NCI-H1105 treated with DMSO at 0.1 percent for 48 hours (cell line): ENCODE data around the gene CRYZL1.
"Not testable (repeated sequence)": the region's sequence is repeated elsewhere in the genome, so short reads cannot be mapped to it uniquely, and the experiment has no call there.

ENCODE experiments used
- DNase-seq: peaks from one replicate; lab custom pipeline; 2025; lab: John Stamatoyannopoulos, UW

Gene CRYZL1

DNA sequence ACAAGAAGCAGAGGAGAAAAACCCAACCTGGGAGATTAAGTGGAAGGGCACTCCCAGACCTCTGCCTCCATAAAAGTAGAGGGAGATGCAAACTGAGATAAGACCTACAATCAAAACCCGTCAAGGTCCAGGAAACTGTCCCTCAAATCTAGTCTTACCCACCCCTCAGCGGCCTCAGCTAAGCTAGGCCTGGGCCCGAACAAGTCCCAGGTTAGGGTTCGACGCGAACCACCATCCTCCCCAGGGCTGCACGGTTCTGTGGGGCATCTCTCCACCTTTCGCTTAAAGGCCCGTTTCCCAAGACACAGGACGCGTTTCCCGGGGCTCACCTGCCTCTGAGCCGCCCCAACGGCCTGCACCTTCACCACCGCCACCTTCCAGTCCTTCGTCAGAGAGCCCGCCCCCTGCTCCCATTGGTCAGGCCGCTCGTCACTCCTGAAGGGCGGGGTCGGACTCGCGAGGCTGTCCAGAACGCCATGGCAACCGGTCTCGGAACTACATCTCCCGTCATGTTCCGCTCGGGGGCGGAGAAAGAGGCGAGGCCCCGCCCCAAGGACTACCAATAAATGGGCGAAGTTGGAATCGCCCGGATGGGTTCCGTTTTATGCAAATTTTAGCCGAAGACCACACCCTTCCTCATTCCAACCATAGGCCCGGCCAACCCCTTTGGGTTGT is at the start of gene CRYZL1:
Gene CRYZL1, minus strand, starts transcription at position 390 of the 675 bp plus-strand sequence. CDS start 10,190 bp downstream, outside the sequence.
- DNase-seq = peak; percentile 99

DNA sequence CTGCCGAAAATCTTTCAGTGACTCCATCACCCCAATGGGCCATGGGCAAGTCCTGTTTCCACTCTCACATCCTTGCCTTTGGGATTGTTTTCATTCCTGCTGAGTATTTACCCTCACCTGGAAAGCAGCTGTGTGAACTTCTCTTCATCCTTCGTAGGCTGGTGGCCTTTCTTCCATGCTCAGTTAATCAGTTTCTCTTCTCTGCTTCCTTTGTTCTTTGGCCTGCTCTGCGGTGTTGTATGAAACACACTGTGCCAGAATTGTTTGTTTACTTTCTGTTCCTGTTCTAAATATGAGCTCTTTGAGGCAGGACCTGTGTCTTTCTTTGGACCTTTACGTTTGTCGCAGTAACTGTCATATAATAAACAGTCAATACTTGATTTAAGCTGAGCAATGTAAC is 49.3 kb upstream of the CRYZL1 start:
- DNase-seq = no peak

DNA sequence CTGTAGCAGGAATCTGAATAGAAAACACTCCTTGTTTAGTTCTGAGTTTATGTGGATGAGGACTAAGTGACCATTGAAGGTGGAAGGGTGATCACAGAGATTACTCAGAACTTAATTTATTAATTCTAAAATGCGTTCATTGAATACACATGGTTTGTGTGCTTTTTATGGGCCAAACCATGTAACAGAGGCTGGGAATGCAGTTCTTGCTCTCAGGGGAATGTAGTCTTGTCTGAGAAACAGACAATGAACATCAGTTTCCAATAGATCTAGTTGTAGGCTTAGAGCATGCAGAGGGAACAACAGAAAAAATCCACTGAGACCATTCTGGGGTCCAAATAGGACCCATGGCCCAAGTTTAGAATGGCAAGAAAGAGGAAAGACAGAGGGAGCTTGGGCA is 46.8 kb upstream of the CRYZL1 start:
- no peak for DNase-seq

- no peak for DNase-seq
Observed at GRCh38 chr21:33687634-33688033, 46.1 kb upstream of the CRYZL1 start.

GRCh38 chr21:33686386-33686785 is 44.8 kb upstream of the CRYZL1 start:
- DNase-seq = no peak

DNA sequence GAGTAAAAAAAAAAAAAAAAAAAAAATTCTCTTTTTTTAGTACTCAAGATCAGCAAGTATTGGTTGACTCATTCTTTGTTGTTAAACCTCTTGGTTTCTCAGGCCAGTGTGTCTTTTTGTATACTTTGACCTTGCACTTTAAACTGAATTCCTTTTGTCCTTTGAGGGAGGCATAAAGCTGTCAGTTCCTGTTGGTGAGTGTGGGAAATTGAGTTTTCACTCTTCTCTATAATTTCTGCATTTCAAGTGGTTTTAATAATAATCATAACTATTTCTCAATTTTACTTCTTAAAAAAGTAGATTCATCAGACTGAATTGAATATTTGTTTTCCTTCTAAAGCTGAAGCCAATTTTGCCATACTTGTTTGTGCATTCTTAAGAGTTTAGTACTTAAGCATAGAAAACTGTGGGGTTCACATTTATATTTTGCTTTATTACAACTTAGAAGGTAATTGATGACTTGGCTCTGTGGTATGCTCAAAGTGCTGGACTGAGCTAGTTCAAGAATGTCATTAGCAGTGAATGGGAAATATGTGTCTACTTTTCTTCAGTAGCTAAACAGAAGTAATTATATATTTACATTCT is 44.2 kb upstream of the CRYZL1 start:
- no peak for DNase-seq

DNA sequence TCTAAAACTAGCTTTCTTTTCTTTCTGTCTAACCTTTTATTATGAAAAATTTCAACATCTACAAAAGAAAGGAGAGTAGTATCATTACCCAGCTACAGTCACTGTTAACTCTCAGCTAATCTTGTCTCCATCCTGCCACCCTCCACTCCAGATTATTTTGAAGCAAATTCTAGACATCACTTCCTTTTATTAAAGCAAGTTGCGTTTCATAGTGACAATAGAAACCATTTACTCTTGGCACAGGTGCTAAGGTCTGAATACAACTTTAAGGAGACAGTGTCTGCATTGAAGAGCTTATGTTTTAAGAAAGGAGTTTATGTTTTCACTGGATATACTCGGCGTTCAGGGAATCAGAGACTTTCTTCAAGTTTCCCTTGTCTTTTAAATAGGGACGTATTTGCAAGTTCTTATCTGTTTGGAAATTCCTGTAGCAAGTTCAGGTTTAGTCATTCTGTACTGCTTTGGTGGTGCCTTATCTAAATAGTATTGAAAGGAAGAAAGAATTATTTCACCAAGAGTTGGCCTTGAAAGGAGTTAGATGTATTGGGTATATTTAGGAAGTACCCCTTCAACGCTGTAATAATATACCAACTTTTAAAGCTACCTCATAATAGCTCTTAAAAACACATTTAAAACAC is 43.5 kb upstream of the CRYZL1 start:
- DNase-seq = no peak

- DNase-seq = no peak
Observed at GRCh38 chr21:33684068-33684467, 42.5 kb upstream of the CRYZL1 start.

DNA sequence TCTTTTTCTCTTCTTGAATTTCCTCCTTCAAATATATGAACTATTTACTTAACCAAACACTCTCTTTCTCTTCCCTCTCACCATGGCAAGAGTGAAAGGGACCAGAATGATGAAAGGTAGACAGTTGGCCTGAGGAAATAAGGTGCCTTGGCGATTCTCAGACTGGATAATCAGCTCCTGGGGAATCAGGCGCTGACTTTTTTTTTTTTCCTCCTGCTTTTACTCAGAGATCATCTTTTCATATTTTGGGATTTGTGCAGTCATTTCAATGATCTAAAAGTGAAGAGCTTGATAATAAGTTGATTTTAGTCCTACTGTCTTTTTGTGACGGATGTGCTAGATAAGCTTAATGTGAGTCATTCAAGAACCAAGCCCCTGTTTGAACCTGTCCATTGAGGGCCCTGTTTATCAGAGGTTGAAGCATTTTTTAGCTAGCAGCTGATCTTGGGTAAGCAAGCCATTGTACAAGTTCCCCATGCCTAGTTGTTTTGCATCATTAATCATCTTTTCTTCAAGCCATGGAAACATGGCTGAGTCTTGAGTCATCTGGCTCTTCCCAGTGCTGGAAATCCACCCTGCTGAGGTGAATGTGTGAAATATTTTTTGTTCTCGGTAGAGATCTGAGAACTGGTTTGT is 41.6 kb upstream of the CRYZL1 start:
- no peak for DNase-seq

- DNase-seq = no peak
Observed at GRCh38 chr21:33680870-33681269, 39.3 kb upstream of the CRYZL1 start.

DNA sequence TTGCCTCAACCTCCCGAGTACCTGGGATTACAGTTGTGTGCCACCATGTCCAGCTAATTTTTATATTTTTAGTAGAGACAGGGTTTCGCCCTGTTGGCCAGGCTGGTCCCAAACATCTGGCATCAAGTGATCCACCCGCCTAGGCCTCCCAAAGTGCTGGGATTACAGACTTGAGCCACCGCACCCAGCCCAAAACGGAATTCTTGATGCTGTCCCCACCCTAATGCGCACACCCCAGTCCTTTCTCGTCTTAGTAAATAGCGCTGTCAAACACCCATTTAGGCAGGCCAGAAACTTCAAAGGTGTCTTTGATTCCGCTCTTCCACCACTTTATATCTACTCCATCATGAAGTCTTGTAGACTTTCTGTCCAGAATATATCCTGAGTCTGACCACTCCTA is 35.9 kb upstream of the CRYZL1 start:
- no peak for DNase-seq

DNA sequence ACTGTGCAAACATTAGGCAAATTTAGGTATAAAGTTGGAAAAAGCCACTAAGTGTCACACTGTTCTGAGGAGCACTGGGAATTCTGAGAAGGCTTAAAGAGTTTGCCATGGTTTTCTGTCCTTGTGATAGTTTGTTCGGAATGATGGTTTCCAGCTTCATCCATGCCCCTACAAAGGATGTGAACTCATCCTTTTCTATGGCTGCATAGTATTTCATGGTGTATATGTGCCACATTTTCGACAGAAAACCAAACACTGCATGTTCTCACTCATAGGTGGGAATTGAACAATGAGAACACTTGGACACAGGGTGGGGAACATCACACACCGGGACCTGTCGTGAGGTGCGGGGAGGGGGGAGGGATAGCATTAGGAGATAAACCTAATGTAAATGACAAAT is 35.1 kb upstream of the CRYZL1 start:
- not testable (repeated sequence) for DNase-seq

DNA sequence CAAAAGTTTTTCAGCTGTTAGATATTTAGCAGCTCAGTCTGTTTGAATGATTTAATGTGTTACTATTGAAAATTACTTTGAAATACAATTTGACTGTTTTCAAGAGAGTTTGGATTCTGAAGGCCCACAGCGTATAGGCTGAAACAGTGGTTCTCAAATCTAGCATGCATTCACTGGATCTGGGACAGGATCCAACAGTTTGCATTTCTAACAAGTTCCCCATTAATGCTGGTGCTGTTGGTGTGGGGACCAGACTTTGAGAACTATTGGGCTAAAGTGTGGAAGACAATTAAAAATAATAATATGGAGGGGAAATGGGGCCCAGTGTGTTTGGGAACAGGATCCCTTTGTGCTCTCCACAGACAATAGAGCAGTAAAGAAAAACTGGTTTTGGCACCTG is 32.7 kb upstream of the CRYZL1 start:
- DNase-seq = no peak

DNA sequence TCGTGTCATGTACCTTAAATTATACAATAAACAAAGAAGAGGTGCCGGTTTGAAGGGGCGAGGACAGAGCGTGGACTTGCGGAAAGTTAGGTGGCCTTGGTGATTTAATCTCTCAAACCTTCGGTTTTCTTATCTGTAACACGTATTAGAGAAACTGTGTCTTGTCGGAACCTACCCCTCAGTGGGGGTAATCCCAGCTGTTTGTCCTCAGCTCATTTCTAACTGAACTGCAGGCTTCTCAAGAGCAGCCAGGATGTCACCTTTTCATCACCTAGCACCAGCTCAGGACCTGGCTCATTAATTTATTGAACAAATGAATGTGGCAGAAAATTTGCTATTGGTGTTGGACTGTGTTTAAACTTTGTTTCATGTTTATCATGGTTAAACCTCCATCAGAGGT is 31.9 kb upstream of the CRYZL1 start:
- DNase-seq = no peak

DNA sequence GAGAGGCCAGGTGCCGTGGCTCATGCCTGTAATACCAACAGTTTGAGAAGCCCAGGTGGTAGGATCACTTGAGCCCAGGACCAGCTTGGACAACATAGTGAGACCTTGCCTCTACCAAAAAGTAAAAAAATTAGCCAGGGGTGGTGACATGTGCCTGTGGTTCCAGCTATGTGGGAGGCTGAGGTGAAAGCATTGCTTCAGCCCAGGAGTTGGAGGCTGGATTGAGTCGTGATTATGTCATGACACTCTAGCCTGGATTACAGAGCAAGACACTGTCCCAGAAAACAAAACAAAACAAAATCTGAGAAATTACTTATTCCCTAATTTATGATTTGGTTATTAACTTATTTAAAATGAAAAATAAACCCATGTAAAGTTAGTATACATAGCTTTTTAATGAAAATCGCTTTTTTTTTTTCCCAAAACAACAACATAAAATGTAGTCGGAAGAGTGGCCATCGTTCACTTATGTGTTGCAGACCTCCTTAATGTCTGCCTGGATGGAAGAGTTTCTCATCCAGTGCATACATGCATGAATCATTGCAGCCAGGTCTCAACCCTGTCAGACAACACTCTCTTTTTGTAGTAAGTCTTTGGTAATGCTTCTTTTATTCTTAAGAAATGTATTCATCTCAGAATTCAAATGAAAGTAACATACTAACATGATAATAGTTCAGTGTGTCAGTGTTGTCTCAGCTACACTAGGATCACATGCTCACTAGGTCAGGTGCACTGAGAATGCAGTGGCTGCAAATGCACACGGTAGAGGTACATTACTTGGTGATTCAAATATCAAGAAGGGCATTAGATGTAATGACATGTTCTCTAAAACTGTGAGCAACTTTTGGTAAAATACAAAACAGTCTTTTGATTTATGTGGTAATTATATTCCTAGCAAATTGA is 28.8 kb upstream of the CRYZL1 start:
- DNase-seq = no peak

- no peak for DNase-seq
Observed at GRCh38 chr21:33668620-33669019, 27.1 kb upstream of the CRYZL1 start.

DNA sequence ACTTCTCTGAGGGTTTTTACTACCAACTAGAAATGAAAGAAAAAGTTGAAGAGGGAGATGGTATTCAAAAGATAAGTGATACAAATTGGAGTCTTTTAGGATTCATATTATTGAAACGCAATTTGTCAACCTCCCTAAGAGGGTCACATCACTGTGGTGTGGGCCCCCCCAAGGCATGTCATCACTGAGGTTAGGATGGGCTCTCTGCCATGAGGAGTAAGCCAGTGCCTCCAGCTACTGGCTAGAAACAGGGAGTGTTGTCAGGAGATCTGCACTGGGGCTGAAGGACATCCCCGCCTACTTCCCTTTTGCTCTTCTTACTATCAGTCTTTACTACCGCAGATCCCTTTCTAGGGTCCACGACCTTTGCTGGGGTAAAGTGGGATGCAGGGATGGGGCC is 26.6 kb upstream of the CRYZL1 start:
- DNase-seq = no peak

GRCh38 chr21:33667636-33668035 is 26.1 kb upstream of the CRYZL1 start:
- DNase-seq = no peak

- no peak for DNase-seq
Observed at GRCh38 chr21:33666153-33666552, 24.6 kb upstream of the CRYZL1 start.

- DNase-seq = no peak
Observed at GRCh38 chr21:33664135-33664534, 22.6 kb upstream of the CRYZL1 start.

GRCh38 chr21:33663241-33663640 is 21.7 kb upstream of the CRYZL1 start:
- no peak for DNase-seq

DNA sequence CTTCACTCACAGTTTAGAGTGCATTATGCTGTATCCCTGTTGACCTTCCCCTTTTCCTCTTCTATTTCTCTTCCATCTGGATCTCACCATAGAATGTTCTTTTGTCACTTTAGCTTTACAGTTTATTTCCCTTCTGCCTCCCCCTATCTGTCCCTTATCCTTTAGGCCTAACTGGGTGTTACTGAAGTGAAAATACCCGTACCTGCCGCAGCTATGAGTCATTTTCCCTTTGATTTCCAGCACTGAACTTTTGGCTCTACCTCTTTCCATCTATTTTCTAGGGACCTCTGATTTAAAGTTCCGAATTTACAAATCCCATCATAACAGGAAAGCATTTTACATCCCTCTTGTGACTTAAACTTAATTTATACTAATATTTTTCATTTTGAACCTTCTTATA is 20.5 kb upstream of the CRYZL1 start:
- DNase-seq = no peak
